Activated CD8-positive, alpha-beta memory T cell treated with anti-CD3 and anti-CD28 coated beads, Interleukin-2, amount 50 U/mL, for 4 hours (primary cell): Measurements from ENCODE around the gene PIK3CD.

Source experiments
- DNase-seq: peaks from one replicate; pipeline ENCODE4 v3.0.0-alpha.2; 2020

PIK3CD gene

GRCh38 chr1:9651565-9652378 lies at the start of gene PIK3CD:
PIK3CD (plus strand) TSS chr1:9651731; CDS start chr1:9710456, 58,725 bp downstream.
- DNase-seq: peak; percentile 50

DNA sequence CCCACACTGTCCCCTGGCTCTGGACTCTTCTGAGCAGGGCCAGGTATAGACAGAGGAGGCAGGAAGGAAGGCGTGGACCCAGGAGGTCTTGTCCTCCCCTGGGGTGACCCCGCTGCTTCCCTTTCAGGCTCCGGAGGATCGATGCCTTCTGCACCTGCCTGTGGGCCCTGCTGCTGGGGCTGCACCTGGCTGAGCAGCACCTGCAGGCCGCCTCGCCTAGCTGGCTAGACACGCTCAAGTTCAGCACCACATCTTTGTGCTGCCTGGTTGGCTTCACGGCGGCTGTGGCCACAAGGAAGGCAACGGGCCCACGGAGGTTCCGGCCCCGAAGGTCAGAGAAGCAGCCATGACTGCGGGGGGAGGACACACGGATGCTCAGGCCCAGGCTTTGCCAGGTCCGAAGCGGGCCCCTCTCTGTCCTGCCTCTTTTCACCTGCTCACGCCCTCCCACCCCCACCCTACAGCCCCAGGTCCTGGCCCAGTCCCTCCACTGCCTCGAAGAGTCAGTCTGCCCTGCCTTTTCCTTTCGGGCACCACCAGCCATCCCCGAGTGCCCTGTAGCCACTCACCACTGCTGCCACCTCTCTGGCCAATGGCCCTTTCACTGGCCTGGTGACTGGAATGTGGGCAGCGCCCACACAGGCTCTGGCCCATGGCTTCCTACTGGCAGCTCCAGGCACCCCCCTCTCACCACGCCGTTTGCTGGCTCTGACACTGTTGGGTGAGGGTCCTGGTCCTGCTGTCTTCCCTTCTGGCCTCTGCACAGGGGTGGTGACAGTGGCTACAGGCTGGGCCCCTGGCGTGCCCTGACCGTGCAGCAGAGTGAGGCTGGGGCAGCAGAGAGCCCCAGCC lies 49.4 kb upstream of the PIK3CD start:
- DNase-seq: peak; percentile 14

- DNase-seq: no peak
These were observed 48.8 kb upstream of the PIK3CD start for GRCh38 chr1:9602794-9603167.

- peak; percentile 13 for DNase-seq
These were observed 48.2 kb upstream of the PIK3CD start for GRCh38 chr1:9603307-9603706.

DNA sequence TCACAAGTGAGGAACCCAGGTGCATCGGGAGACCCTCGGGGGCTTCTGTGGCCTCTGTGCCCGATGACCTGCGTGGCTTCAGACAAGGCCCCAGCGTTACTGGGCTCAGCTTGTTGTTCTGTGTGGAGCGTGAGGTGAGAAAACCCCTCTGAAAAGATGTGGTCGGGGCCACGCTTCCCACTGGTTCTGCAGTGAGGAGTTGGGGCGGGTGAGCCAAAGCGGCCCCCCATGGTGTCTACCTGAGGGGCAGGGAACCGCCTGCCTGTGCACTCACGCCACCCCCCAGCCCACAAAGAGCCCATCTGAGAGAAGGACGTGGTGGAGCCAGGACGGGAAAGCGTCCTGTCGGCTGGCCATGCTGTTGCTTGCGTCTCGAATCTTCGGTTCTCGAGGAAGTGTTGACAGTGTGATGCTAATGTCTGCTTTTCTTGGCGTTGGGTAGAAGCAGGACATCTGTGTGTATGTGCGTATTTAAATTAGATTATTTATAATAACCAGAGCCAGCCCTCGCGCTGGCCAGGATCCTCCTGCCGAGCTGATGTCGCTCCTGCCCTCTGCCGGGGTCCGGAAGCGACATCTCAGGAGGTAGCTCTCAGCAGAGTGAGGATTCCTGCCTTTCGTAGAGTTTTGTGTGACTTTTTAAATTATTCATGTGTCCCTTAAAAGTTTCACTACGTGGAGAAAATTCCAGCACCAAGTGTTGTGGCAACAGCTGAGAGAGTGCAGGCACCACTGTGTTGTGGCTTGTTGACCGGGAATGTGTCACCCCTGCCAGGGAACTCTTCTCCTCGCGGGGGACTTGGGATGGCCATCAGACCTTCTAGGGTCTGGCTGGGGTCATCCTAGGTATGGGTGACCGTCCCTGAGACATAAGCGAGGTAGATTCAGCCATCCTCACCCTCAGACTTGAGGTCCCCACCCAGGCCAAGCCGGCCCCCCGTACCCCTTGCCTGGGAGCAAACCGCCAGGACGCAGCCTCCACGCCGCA lies 47.5 kb upstream of the PIK3CD start:
- DNase-seq: no peak

GRCh38 chr1:9604836-9605235 lies 46.7 kb upstream of the PIK3CD start:
- DNase-seq: no peak

GRCh38 chr1:9605946-9606455 lies 45.5 kb upstream of the PIK3CD start:
- no peak for DNase-seq

DNA sequence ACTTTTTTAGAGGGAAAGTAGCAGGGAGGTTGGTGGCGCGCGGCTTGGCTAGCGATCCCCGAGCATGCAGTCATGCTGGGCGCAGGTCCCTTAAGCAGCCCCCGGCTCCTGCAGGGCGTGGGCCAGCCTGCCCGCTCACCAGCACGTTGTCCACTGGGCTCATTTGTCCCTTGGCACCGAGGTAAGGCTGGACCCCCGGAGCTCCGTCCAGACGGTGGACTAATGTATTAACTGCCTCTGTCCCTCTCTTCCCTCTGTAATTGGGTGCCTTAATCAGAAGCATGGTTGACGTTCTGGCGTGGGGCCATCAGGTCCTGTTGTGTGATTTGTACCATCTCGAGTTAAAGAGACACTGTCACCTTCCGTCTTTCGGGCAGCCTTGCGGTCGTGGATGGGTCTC lies 45.1 kb upstream of the PIK3CD start:
- DNase-seq: no peak

DNA sequence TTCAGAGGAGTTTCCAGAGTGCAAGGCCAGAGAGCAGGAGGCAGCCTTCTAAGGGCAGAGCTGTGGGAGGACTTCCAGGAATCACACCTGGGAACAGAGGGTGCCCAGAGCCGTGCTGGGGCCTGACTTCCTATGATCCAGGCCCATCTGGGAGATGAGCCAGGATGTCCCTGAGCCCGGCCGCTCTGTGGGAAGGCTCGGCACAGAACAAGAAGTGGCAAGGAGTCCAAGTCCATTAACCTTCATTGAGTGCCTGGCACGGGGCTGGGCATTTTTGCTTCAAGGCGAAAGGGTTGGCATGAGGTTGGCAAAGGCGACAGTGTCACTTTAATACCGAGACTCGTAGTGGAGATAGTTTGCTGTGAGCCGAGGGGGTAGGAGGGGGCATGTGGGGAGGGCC lies 44.6 kb upstream of the PIK3CD start:
- no peak for DNase-seq

GRCh38 chr1:9607352-9607751 lies 44.2 kb upstream of the PIK3CD start:
- no peak for DNase-seq

GRCh38 chr1:9609998-9610397 lies 41.5 kb upstream of the PIK3CD start:
- no peak for DNase-seq

GRCh38 chr1:9610548-9610947 lies 41.0 kb upstream of the PIK3CD start:
- no peak for DNase-seq

GRCh38 chr1:9611716-9612115 lies 39.8 kb upstream of the PIK3CD start:
- no peak for DNase-seq

- no peak for DNase-seq
These were observed 39.2 kb upstream of the PIK3CD start for GRCh38 chr1:9612162-9612845.

- peak; percentile 14 for DNase-seq
These were observed 38.5 kb upstream of the PIK3CD start for GRCh38 chr1:9612871-9613624.

DNA sequence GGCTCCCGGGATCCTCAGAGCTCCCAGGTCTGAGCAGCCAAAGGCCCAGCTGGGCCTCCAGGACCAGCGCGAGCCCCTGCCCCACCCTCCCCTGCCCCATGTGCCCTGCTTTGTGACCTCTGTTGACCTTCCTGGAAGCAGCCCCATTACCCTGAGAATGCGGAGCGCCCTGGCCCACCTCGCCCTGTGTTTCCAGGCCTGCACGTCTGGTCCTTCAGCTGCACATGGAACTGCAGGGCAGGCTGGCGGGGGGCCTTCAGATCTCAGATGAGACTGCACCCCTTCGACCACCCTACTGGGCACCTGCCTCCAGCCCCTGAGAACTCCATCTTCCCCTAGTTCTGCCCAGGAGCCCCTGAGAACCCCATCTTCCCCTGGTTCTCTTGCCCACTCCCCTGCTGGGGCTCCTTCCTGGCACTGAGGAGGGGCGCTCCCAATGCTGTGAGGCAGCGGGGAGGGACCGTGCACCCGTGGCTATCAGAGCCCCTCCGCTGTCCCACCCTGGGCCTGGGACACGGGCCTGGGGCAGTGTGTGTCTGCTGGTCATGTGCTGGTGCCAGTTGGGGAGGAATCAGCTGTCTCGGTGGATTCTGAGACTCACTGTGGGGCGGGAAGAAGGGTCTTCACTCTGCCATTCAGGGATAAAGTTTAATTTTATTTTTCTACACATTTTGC lies 37.8 kb upstream of the PIK3CD start:
- no peak for DNase-seq

- peak; percentile 57 for DNase-seq
These were observed 36.0 kb upstream of the PIK3CD start for GRCh38 chr1:9615316-9616063.

DNA sequence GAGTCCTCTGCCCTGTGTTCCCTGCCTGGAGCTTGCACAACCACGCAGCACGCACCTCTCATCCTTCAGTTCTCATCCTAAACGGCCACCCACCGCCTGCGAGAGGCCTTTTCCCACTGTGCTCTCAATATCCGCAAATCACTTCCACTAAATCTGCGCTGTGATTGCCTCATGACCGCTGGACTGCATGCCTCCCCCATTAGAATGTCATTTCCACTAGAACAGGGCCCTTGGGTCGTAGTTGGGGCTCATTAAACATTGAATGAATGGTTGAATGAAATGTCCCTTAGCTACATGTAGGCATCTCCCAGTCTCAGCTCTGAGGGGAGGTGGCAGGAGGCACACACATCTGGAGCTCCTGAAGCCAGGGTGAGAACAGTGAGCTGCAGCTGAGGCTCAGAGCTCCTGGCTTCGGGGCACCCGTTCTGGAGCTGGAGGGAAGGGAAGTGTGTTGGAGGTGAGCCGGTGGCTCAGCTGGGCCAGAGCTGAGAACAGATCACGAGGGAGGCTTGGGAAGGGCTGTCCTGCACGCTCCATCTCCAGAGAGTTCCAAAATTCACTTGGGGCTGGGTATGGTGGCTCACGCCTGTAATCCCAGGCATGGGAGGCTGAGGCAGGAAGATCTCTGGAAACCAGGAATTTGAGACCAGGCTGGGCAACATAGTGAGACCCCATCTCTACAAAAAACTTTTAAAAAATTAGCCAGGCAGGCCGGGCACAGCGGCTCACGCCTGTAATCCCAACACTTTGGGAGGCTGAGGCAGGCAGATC lies 32.4 kb upstream of the PIK3CD start:
- DNase-seq: no peak

DNA sequence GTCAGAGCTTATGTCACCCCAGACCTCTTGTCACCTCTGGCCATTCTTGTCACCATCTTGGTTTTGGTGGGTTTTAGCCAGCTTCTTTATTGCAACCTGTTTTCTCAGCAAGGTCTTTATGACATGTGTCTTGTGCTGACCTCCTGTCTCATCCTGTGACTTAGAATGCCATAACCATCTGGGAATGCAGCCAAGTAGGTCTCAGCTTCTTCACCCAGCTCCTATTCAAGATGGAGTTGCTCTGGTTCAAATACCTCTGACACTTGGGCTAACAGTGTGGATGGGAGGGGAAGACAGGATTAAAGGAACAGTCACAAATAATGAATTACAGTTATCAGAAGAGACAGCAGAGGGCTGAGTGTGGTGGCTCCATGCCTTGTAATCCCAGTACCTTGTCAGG lies 30.5 kb upstream of the PIK3CD start:
- no peak for DNase-seq
